ELR (cell line): Measurements from ENCODE around the gene IFNA14.
"Not testable (repeated sequence)": the region's sequence is repeated elsewhere in the genome, so short reads cannot be mapped to it uniquely, and the experiment has no call there.

Experiments
- DNase-seq: peaks from one replicate; pipeline ENCODE4 v3.0.0-alpha.2; 2015; ENCODE audit warnings: low read depth

The IFNA14 gene

DNA sequence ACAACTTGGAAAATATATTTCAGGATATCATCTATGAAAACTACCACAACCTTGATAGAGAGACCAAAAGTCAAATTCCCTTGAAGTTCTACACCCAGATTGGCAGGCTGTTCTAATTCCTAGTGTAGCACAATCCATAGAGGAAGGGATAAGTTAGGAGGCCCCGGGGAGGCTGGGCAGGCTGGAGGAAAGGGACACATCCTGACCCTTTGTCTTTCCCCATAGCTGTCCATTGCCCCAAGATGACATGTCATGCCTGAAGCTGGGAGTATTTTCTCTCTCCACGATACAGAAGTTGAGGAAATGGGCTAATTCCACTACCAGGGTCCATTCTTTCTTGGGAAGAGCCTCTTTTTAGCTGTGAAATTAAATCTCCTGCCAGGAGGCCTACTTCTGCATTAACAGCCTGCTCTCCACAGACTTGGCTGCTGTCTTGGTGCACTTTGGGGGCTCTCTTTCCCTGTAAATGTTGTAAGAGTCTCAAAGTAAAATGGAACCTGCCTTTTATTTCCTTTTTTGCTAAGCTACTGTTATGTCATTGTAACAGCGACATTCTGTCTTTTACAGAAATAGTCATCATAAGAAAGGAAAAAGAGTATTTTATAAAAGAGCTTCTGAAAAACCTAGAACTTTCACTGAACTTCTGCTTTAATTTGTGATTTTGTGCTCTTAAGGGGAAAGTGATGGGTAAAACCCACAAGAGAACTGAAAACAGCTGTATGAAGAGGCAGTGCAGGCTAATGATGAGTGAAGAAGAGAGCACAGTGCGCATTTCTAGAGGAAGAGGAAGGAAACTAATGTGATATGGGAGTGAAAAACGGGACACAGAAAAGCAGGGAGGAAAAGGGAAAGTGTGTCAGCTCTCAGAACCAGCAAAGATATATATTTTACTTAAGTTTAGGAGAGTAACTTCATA, 26.1 kb downstream of the IFNA14 start:
- DNase-seq = peak; percentile 20

DNA sequence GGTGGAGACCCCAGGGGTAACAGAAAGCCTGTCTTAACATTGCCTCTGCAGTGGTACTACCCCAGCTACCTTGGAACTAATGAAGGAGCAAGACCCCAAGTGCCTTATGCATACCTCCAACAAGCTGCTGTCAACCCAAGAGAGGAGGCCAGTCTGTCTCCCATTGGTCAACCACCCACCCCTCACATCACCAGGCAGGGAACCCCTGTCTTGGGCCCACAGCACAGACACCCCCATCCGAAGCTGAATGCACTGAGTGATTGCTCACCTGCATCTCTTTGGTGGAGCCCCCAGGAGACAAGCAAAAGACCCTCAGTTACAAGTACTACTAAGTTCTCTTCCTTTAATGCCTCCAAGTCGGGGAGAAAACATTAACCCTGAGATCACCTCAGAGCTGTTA, 27.6 kb downstream of the IFNA14 start:
- not testable (repeated sequence) for DNase-seq

DNA sequence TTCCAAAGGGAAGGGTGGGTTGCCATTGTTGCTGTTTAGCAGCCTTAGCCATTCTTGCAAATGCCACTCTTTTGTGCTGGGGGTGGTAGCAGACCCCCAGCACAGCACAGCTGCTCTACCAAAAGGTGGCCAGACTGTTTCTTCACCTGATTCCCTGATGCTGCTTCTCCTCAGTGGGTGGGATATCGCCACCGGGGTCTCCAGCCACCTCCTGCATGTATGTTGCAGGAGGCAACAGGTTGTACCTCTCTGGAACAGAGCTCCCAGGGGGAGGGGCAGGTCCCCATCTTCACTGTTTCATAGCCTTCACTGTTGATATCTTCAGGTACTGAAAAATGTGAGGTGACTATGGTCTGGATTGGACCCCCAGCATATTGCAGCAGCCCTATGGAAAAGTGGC, 29.0 kb downstream of the IFNA14 start:
- not testable (repeated sequence) for DNase-seq

DNA sequence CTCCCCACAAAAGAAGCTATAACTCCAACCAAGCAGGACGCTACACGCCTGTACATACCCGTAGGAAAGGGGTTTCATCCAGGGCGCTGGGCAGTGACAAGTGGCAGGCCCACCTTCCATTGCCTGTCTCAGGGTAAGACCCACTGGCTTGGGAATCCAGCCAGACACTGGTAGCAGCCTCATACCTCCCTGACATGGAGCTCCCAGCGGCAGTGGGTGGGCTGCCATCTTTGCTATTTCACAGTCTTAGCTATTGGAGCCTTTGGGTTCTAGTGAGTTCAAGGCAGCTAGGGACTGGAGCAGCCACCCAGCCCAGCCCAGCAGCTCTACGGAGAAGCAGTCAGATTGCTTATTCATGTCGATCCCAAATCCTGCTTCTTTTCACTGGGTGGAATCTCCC, 29.5 kb downstream of the IFNA14 start:
- DNase-seq = no peak

- not testable (repeated sequence) for DNase-seq
Measured at GRCh38 chr9:21207043-21207442, 32.8 kb downstream of the IFNA14 start, which contains the start of gene IFNA10. Gene IFNA10, minus strand, starts transcription at chr9:21207143. Its CDS starts 46 bp downstream, at chr9:21207097.

DNA sequence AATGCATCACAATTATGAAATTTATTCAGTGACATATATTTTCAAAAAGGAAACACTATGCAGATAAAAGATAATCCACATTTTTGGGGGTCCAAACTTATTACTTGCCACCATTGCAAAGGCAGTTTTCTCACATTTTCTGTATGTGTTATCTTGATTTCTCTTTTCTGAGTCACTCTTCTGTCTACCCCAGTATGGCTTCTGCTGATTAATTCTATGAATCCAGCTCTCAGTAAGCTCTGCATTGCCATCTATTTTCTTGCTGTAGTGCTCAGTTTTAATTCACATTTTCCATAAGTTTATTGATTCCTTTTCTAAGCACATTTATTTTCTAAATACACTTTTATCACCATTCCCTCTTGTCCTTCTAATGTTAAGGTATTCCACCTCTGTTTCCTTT, 34.6 kb downstream of the IFNA14 start:
- DNase-seq = no peak

GRCh38 chr9:21202105-21202504, 37.7 kb downstream of the IFNA14 start, which contains the start of gene IFNA7:
Gene IFNA7, minus strand, starts transcription at chr9:21202205. Its CDS starts 40 bp downstream, at chr9:21202165.
- DNase-seq = not testable (repeated sequence)

- peak; percentile 38 for DNase-seq
Measured at GRCh38 chr9:21194867-21195776, 44.7 kb downstream of the IFNA14 start.
